CD4-positive, alpha-beta T cell treated with Interleukin-4 for 1 hour (primary cell): ENCODE measurements around the gene TFDP1.

Source experiments
- DNase-seq, 2 donors: peaks; one replicate each; pipeline ENCODE4 v3.0.0-alpha.2; 2020 to 2022

TFDP1 gene

DNA sequence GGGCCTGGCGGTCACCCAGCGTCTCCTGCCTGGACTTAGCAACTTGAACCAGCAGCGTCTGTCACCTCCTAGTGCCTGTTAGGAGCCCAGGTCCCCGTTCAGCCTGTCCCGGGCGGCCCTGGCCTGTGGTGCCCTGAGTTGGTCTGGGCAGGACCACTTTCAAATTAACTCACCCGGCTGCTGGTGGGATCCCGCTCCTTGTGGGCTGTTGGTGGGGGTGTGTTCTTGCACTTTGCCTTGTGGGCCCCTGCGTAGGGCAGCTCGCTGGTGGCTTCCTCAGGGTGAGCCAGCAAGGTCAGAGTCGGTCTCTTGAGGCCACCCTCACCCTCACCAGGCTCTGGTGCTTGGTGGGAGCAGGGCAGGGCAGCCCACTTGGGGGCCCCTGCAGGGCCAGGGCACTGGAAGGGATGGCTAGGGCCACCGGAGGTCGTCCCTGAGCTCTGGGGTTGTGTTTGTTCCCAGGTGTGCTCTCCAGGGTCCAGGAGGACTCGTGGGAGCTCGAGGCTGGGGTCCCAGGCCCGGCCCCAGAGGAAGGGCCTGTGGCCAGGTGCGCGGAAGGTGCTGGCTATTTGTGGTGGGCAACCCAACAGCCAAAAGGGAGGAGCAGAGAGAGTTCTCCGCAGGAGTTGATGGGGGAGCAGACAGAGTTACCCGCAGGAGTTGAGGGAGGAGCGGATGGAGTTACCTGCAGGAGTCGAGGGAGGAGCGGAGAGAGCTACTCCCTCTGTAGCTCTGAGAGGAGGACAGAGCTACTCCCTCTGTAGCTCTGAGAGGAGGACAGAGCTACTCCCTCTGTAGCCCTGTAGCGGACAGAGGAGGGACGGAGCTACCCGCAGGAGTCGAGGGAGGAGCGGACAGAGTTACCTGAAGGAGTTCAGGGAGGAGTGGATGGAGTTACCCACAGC lies 16.9 kb downstream of the TFDP1 start:
- no peak for DNase-seq

DNA sequence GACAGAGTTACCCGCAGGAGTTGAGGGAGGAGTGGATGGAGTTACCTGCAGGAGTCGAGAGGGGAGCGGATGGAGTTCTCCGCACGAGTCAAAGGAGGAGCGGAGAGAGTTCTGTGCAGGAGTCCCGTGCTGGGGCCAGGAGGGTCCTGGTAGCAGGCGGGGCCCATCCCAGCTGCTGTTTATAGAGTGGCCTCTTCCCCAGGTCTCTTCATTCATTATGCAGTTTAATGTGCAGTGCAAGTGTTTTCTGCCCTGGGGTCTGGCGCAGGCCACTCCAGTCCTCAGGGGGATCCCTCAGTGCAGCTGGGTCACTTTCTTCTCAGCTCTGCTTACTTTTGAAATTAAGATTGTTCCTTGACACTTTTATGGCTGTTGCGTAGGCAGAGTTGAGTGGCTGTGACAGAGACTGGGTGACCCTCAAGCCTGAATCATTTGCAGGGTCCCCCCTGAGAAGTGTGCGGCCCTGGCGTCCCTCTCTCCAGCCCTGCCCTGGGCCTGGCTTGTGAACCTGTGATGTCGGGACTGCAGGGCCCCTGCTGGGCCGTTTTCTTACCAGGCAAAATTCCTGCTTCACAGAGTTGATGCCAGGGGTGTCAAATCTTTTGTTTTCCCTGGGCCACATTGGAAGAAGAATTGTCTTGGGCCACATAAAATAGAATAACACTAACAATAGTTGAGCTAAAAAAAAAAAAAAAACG lies 17.9 kb downstream of the TFDP1 start:
- DNase-seq, result no peak

DNA sequence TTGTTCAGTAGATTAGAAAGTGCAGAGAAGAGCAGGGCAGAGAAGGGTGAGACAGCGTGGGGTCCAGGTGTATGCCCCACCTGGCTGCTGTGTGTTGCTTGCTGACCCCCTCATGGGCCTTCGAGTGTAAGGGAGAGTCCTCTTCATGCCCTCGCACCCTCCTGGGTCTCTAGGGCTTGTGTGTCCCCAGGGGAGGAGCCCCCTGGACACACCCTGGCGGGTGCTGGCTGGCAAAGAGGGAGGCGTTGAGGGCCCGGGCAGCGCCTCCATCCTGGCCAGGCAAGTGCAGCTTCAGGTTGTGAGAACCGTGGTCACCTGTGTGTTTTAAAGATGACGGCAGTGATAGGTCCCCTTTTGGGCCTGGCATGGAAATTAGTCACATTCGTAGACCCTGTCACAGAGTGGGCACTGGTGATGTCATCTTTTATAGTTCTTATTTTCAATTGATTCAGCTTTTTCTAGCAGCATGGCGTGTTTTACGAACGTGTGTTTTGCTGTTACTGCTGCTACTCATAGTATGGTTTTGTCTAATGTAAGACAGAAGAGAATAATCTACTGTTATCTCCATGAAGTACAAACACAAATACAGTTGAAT lies 18.7 kb downstream of the TFDP1 start:
- DNase-seq, result no peak

DNA sequence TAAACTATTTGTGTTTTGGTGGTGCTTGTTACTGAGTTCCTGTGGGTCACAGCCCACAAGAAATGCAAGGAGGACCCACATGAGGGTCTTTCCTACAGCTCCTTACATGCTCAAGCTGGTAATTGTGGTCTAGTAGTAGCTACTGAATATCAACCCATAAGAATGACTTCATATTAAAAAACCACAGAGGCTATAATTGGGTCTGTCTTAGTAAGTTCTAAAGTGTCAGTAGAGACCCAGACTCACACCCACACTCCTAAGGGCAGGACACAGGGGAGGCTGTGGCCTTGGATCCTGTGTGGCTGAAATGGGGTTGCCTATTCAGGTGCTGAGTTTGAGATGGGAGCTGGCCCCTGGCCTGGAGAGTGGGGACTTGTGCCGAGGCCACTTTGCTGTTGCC lies 19.6 kb downstream of the TFDP1 start:
- no peak for DNase-seq

DNA sequence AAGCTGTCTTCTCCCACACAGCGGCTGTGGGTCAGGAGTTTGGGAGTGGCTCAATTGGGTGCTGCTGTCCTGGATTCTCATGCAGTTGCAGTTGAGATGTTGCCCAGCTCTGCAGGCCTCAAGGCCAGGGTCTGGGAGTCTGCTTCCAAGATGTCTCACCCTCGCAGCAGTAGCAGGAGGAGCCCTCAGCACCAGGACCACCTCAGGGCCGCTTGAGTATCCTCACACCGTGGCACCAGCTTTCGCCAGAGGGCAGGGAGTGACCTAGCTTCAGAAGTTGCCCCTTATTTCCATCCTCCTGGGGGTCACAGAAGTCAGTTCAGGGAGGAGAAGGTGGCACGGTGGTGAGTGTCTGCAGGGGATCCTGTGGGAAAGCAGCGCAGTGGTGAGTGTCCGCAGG lies 20.9 kb downstream of the TFDP1 start:
- DNase-seq, result no peak

DNA sequence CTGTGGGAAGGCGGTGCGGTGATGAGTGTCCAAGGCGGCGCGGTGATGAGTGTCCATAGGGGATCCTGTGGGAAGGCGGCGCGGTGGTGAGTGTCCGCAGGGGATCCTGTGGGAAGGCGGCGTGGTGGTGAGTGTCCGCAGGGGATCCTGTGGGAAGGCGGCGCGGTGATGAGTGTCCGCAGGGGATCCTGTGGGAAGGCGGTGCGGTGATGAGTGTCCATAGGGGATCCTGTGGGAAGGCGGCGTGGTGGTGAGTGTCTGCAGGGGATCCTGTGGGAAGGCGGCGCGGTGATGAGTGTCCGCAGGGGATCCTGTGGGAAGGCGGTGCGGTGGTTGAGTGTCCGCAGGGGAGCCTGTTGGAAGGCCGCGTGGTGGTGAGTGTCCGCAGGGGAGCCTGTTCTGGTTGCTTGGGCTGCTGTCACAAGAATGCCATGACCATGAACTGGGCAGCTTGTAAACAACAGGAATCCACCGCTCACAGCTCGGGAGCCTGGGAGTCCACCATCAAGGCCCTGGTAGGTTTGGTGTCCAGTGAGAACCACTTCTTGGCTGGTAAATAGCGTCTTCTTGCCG lies 21.4 kb downstream of the TFDP1 start:
- DNase-seq, result no peak

DNA sequence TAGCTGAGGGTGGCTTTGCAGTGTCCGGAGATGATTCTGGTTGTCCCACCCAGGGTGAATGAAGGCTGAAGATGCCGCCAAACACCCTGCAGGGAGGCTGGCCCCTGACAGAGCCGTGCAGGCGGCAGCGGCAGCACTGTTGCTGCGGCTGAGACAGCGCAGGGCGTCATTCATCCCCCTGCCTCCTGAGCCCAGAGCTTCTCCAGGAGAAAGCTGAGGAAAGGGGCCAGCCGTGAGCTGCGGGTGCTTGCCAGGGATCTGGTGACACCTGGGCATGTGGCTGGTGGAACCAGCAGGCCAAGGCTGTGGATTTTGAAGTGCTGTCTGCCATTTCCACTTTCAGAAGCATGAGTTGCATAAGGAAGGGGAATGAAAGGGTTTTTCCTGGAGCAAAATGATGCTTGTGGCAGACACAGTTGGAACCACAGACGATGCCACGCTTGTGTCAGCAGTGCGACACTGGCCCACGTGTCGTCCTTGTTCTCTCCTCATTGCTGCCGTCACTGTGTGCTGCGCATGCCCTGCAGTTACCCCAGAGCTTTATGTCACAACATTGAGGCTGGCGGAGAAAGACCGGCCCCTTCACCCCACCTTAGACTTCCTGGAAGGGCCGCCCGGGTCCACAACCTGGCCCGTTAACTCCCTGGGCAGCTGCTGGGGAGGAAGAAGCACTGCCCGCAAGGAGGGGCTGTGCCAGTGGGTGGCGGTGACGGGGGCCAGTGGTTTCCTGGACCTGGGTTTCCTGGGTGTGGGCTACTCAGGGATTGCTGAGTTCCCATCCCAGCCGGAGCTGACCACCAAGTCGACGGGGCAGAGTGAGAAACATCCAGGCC lies 22.7 kb downstream of the TFDP1 start:
- DNase-seq, result peak; percentile 8 to 79

DNA sequence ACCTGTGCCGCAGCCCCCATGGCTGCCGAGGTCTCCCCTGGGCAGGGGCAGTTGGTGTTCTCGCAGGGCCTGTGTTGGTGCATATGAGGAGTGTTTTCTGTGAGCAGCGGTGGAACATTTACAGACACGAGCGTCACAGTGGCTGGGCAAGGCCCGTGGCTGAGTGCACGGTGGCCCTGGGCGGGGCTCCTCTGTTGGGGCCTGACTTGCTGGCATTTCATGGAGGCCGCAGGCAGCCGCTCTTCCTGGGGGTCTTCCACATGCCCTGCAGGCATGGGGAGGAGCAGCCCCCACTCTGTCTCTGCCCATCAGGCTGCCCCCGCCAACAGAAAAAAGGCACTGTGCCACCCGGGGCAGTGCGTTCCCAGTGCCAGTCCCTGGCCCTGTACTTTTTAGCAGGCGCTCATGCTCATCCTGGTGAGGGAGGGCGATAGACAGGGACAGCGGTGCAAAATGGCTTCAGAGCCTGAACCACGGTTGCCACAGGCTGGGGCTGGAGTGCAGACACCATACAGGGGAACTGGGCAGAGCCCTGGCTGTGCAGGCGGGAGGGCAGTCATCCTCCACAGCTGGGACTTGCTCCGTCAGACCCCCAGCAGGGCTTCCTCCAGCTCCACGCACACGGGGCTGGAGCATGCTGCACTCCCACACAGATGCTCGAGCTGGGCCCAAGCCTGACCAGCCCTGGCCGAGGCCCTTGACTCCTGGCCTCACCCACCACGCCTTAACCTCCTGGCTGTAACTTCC lies 23.5 kb downstream of the TFDP1 start:
- no peak for DNase-seq

DNA sequence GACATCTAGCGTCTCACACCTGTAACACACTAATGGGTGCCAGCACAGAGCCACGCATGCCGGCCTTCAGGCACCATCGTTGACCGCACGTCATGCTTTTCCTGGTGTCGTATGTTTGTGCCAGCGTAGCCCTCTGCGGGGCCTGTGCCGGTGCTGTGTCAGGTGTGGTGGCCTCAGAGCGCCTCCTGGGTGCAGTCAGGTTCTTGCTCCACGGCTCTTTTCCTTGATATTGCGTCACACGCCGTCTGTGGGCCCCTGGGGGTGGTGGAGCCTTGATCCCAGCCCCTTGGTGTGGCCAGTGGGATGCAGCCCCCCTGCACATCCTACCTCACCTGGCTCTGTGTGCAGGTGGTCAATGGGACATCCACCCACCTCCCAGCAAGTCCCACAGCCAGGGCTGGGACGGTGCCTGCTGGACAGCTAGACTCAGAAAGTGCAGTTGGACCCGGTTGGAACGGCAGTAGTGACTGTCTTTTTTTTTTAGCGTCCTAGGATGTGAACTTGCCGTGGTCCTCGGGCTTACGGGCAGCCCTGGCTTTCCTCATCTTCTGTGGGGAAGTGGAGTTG lies 24.5 kb downstream of the TFDP1 start:
- DNase-seq, result no peak

DNA sequence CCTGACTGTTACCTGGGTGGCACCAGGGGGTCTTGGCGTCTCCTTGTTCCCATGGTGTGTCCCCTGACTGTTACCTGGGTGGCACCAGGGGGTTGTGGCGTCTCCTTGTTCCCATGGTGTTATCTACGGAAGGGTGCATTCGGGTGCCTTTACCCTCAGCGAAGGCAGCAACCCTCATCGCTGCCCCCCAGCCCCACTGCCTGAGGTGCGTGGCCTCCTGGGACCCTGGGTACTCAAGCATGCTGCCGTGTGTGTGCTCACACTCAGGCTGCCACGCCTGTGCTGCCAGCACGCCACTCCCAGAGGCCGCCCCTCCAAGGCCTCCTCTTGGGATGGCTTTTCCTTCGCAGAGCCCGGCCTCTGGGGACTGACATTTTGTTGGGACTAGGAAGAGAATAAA lies 25.1 kb downstream of the TFDP1 start:
- no peak for DNase-seq

DNA sequence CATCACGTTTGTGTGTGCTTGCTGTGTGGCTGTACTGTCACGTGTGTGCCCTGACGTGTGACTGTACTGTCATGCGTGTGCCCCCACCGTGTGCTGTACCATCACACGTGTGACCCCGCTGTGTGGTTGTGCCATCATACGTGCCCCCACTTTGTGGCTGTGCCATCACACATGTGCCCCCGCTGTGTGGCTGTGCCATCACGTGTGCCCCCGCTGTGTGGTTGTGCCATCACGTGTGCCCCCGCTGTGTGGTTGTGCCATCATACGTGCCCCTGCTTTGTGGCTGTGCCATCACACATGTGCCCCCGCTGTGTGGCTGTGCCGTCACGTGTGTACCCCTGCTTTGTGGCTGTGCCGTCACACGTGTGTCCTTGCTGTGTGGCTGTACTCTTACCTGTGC lies 25.7 kb downstream of the TFDP1 start:
- DNase-seq, result no peak

DNA sequence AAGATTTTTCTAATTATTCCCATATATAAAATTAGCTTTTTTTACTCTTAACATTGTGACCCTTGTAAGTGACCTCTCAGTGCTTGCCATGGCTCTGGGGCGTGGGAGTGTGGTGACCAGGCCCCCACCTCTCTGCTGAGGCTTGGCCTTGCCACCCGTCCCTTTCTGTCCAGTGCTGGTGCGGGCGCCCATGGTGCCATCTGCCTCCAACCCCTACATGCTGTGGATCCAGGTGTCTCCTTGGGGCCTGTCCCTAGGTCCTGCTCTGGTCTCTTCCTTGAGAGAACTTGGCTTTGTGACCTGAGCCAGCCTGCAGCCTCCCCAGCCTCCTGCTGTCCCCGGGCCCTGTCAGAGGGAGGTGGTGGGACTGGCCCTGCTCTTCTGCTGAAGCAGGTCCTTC lies 27.4 kb downstream of the TFDP1 start:
- DNase-seq, result no peak

DNA sequence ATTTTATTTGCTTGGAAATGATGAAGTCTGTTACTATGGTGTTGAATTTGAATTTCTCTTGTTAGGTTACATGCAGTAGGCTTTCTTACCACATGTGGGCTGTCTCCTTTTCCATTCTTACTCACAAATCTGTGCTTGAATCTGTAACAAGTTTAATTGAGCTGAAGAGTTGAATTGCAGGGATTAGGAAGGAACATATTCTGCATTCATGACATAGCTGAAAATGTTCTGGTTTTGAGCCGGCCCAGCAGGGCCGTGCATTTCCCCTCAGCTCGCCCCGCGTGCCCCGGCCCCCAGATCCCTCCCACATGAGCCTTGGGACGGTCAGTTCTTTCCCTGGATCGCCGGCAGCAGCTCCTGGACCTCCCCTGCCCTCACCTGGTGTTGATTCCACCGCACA lies 28.1 kb downstream of the TFDP1 start:
- no peak for DNase-seq

DNA sequence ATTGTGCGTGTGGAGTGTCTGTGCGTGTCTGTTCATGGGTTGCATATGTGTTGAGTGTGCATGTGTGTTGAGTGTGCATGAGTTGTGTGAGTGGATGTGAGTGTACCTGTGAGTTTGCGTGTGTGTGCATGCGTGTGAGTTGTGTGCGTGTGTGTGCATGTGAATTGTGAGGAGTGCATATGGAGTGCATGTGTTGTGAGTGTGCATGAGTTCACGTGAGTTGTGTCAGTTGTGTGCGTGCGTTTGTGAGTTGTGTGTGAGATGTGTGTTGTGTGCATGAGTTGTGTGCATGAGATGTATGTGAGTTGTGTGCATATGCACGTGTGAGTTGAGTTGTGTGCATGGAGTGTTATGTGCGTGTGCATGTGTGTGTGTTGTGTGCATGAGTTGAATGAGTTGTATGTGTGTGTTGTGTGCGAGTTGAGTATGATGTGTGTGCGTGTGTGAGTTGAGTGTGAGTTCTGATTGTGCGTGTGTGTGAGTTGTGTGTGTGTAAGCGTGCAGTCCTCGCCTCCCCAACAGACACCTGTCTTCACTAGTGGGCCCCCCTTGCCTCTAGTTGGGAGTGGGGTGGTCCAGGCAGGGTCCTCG lies 29.3 kb downstream of the TFDP1 start:
- no peak for DNase-seq

DNA sequence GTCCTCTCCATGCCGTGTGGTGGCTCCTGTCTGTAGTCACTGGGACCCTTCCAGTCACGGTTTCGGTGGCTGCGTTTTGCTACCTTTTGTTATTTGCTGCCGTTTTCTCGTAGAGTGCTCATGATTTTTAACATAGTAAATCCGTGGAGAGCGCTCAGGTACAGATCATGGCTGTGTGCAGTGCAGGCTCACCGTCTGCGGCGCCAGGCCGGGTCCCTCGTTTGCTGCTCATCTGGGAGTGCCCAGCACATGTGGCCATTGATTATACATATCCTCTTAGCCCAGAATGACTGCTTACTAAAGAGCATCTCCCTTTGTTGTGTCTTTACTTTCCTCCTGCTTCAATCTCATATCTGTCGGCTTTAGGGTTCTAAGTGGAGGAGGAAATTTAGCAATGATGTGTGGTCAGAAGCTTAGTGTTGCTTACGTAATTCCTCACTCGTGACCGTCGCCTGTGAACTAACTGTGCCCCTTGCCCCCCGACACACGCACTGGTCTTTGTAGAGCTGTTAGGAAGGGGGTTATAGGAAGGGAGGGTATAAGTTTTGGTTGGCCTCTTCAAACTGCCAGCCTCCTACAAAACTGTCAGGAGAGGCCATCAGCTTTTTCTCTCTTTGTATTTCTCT lies 31.8 kb downstream of the TFDP1 start:
- peak in 1 of 2 donors; percentile 35 for DNase-seq

DNA sequence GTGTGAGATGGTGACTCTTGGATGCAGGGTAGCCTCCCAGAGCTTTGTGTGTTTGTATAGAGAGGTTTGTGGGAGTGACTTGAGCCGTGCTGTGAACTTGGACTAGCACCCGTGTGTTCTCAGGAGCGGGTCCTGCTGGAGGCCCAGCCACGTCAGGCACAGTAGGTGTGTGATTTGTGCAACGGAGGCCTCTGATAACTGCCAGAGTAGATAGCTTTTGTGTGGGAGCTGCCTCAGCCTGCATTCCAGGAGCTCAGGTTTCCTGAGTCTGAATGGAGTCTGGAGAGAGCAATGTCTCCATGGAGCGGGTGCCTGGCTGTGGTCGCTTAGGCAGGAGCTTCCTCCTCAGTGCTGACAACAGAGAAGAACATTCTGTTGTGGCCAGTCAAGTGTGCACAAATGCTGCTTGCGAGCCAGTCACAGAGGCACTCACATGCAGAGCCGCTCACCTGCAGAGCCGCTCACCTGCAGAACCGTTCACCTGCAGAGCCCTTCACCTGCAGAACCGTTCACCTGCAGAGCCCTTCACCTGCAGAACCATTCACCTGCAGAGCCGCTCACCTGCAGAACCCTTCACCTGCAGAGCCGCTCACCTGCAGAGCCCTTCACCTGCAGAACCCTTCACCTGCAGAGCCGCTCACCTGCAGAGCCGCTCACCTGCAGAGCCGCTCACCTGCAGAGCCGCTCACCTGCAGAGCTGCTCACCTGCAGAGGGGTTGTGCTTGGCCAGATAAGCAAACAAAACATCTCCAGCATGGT lies 32.6 kb downstream of the TFDP1 start:
- no peak for DNase-seq

DNA sequence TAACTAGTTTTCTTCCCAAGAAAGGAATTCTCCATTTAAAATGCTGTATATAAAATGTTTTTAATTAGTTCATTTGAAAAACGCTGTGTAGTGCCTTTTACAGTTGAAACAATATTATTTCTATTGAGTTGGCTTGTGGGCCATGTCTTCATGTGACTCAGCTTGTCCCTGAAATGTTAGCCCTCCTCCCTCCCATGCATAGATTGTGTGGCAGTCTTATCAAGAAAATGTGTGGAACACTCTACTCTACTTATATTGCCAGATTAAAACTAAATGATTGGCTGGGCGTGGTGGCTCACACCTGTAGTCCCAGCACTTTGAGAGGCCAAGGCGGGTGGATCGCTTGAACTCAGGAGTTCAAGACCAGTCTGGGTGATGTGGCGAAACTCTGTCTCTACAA lies 33.4 kb downstream of the TFDP1 start:
- no peak for DNase-seq

DNA sequence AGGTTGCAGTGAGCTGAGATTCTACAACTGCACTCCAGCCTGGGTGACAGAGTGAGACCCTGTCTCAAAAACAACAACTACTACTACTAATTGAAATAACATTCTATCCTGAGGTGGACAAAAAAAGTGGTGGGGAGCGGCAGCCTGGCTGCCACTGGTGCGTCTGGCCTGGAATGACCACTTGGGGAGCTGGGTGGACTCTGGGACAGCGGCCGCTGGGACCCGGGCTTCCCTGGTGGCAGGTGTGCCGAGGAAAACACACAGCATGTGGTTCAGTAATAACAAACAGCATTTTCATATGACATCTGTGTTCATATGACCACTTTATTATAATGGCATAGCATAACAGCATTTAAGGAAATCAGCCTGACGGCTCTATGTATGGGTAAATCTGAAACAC lies 33.9 kb downstream of the TFDP1 start:
- no peak for DNase-seq

DNA sequence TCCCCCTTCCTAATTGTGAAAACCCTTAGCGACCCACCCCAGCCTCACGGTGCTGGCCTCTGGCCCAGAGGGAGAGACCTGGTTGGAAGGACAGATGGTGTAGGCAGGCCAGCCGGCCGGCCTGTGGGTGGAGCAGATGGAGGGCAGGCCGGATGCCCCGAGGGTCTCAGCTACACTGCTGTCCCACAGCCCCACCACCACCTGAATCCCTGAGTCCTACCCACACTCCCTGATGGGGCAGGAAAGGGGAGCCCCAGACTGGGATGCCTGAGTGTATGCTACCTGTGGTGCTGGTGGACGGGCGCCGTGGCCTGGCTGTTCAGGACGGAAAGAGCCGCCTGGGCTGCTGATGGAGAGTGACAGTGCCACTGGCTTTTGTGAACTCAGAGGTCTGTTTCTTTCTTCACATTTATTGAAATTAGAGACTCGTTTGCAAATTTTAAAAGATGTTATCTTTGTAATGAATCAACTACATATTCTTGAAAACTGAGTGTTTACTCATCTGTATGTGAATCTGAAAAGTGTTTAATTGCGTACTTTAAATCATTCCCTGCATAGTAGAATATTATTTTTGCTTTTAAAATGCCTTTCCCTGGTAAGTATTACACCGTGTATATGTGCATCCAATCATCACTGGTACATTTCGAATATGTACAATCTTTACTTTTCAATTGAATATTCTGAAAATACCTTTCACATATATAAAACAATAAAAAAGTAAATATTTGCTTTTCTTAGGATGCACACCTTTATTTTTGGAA lies 35.7 kb downstream of the TFDP1 start:
- DNase-seq, result no peak
